GM19025 (cell line): ENCODE data around the gene DSTYK.
"Not testable (repeated sequence)": the region's sequence is repeated elsewhere in the genome, so short reads cannot be mapped to it uniquely, and the experiment has no call there.

Source experiments
- ATAC-seq: cut with Tn5 transposase; IDR thresholded peaks from one replicate; pipeline ENCODE4 v1.9.1; 2021; ENCODE audit warnings: mild to moderate bottlenecking, low read depth, moderate library complexity; ENCODE audit not compliant: unreplicated experiment

Gene DSTYK

DNA sequence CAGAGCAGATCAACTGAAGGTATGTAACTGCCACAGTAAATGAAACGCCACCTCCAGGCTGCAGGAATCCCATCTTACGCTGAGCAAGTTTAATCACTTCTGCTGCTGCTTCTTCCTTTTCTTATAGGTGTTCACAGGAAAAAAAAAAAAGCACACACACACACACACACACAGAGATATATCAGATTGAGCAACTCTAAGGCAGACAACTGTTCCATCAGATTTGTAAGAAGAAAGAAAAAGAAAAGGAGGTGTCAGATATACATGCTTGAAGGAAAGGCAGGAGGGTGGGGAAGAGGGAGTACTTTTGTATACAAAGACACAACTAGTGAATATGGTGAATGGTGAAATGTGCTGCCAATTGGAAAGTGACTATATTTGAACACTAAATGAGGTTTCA lies 28.6 kb downstream of the DSTYK start:
- ATAC-seq: no peak

GRCh38 chr1:205180331-205180730 lies 31.2 kb downstream of the DSTYK start:
- ATAC-seq: not testable (repeated sequence)

DNA sequence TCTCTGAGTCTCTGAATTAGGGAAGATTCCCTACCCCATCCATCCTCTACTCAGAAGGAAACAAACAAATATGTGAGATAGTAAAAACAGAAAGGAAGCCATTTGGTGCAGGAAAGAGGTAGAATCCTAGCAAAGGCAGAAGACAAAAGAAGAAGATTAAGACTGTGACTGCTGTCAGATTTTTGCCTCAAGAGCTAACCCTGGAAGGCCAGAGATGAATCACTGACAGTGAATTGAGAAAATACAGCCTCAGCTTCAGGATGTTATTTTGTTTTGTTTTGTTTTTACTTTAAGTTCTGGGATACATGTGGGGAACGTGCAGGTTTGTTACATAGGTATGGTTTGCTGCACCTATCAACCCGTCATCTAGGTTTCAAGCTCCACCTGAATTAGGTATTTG lies 31.7 kb downstream of the DSTYK start:
- no peak for ATAC-seq

GRCh38 chr1:205172729-205173366 lies 38.7 kb downstream of the DSTYK start:
- ATAC-seq: no peak

GRCh38 chr1:205171369-205171768 lies 40.1 kb downstream of the DSTYK start:
- ATAC-seq: no peak

DNA sequence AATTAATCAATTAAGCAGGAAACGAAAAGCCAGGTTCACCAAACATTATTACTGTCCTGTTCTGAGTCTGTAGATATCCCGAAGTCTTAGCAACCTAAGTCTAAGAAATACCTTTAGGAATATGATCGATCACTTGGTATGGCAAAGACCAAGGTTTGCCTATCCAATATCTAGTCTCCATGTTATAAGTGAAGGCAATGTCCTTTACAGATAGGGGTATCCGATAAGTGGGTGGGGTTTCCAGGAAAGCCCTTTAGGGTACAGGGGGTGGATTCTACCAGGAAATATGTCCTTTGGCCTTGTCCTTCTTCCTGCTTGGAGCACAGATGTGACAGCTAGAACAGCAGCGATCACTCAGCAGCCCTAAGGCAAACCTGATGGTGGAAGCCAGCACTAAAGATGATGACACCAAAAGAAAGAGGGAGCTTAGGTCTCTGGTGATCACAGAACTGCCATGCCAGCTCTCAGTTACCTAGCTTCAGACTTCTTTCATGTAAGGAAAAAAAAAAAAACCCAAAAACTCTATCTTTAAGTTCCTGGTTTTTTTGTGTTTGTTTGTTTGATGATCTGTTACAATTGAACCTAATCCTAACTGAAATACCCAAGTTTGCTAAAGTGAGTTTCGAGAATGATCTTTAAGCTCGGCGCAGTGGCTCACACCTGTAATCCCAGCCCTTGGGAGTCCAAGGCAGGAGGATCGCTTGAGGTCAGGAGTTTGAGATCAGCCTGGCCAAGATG lies 40.8 kb downstream of the DSTYK start:
- no peak for ATAC-seq

GRCh38 chr1:205169248-205169647 lies 42.3 kb downstream of the DSTYK start:
- no peak for ATAC-seq

- ATAC-seq: no peak
These were observed 43.2 kb downstream of the DSTYK start for GRCh38 chr1:205168291-205168690.

- no peak for ATAC-seq
These were observed 49.2 kb downstream of the DSTYK start for GRCh38 chr1:205162301-205162700.

GRCh38 chr1:205161076-205161475 lies 50.4 kb downstream of the DSTYK start:
- no peak for ATAC-seq

DNA sequence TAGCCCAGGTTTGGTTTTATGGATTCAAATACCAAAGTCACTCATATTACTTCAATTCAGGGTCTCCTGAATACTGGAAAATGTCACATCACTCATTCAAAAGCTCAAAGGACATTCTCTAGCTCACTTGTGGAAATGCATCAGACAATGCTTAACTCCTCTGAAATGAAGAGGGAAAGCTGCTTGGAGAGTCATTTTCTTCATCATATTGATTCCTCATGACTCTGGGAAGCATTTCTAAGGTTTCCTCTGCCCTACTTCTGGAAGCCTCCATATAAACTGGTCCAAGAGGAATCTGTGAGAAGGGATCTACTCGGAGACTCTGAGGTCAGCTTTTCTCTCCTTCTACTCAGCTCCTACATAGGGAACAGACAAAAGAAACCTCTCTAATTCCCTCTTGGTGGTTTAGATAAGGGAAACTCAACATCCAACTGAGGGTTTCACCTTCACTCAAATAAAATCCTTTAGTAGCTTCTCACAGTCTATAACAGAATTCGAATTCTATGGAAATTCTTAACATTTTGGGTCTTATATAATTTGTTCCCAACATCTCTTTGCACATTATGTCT lies 53.4 kb downstream of the DSTYK start:
- ATAC-seq: no peak

DNA sequence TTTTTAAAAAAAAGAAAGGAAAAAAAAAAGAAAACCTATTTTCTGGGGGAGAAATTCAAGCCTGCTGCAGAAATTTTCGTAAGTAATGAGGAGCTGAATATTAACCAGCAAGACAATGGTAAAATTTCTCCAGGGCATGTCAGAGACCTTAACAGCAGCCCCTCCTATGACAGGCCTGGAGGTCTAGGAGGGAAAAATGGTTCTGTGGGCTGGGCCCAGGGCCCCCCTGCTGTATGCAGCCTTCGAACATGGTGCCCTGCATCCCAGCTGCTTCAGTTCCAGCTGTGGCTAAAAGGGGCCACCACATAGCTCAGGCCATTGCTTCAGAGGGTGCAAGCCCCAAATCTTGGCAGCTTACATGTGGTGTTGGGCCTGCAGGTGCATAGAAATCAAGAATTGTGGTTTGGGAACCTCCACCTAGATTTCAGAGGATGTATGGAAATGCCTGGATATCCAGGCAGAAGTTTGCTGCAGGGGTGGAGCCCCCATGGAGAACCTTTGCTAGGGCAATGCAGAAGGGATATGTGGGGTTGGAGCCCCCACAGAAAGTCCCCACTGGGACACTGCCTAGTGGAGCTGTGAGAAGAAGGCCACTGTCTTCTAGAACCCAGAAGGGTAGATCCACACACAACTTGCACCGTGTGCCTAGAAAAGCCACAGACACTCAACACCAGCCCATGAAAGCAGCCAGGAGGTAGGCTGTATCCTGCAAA lies 55.7 kb downstream of the DSTYK start:
- ATAC-seq: not testable (repeated sequence)

DNA sequence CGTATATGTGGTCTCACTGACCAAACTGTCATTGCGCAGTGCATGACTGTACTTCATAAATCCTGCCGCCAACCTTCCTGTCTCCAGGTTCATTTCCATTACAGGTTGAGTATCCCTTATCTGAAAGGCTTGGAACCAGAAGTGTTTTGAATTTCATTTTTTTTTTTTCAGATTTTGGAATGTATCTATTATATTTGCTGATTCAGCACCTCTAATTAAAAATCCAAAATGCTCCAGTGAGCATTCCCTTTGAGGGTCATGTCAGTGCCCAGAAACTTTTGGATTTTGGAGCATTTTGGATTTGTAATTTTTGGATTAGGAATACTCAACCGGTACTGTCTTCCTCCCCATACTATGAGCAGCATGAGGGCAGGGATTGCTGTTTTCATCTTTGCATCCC lies 59.0 kb downstream of the DSTYK start:
- no peak for ATAC-seq

GRCh38 chr1:205150651-205151428 lies 60.7 kb downstream of the DSTYK start:
- no peak for ATAC-seq

DNA sequence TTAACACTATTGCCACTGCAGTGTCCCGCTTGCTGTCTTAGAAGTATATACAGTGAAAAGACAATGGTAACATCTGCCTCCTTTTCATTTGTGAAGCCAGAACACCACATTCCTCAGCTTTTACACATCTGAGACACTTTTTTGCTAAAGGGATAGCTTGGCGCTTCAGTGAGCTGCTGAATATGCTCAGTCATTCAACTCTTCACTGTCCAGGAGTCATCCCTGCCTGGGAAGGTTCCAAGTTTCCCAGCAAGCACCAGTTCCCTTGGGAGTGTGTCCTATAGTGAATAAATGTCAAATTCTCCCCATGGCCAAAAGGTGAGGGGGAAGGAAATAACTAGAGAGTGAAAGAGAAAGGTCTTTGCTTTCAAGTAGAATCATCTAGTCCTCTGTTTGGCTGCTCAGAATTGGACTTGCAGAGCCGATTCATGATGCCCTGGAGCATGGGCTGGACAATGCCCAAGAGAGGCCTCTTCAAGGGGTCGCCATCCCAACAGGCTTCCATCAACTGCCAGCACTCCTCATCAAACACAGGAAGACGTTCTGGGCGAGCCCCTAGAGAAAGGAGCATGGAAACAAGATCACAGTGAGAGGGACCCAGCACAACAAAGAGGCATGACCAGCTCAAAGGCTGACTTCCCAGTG lies 64.2 kb downstream of the DSTYK start:
- ATAC-seq: no peak

GRCh38 chr1:205144751-205145150 lies 66.8 kb downstream of the DSTYK start:
- no peak for ATAC-seq

GRCh38 chr1:205144046-205144720 lies 67.3 kb downstream of the DSTYK start:
- no peak for ATAC-seq

- ATAC-seq: no peak
These were observed 69.4 kb downstream of the DSTYK start for GRCh38 chr1:205142102-205142469.

GRCh38 chr1:205141236-205142101 lies 70.0 kb downstream of the DSTYK start:
- no peak for ATAC-seq
